ENCODE results near the gene SLC9A3.

The SLC9A3 gene

DNA sequence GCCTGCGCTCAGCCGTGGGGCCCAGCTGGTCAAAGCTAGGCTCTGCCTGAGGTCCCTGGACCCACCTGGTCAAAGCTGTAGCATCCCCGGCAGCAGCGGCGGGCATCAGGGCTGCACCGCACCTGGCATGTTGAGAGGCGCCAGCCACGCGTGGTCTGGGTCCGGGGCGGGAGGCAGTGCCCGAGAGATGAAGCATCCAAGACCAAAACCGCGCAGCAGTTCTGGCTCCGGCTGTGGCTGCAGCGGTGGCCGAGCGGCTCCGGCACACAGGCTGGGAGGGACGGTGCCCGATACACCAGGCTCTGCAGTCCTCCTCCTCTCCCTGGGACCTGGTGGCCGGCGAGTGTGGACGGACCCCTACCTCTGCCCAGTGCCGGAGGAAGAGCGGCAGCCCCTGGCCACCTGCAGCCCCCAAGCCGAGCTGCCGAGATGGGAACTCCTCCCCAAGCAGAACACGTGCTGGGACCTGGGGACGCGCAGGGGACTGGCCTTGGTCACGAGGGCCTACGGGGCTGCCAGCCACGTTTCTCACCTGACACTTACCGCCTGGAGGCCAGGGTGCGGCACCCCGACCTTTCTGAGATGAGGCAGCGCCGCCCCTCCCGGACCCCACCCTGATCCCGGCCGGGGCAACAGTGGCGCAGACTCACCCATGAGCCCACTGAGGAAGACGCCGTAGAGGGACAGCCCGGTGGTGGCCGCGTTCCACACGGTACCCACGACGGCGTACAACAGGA is 33.0 kb downstream of the SLC9A3 start:
- H2BK120ac ChIP-seq (ENCODE audit: low read depth, low read length): no peak overlapping the region
- WGBS (ENCODE audit: extremely low coverage, insufficient coverage, low lambda C conversion rate): no CpG with 5 or more reads among the region's 52 CpGs
- no peak overlapping the region for H2BK5ac ChIP-seq (ENCODE audit: low read length)

DNA sequence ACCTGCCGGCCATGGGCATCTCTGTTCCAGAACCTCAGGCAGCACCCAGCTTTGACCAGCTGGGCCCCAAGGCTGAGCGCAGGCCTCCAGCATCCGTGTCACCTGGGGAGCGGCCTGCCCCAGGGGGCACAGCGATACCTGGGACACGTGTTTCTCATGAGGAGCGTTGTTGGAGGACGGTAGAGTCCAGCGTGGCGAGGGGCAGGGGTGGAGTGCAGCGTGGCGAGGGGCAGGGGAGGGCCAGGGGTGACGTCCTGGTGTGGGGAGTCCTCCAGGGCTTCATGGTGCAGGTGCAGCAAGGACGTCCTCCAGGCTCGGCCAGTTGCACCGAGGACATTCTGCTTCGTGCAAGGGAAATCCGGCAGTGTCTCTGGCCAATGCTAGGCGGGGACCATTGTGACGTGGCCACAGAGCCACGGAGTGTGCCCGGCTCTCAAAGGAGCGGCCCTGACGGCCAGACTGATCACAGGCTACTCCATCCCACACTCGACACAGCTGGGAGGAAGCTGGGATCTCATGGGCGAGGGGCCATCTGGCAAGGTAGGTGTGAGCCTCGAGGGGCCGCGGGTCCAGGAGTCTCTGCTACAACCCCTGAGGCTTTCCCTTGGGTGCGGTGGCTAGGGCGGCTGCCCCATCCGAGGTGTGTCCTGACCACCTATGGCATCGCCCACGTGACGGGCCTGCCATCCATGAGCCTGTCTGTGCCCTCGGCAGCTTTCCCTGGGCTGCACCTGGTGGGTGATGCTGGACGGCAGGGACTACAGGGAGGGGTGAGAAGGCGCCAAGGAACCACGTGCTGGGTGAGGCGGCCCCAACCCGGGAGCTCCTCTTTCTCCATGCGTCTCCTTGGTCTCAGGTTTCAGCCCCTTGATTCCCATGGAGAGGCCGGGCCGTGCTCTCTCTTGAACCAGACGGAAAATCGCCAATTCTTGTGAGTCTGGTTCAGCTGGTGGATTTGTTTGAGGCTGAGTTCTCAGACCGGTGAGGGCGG is 33.8 kb downstream of the SLC9A3 start:
- H2BK120ac ChIP-seq (ENCODE audit: low read depth, low read length): no peak overlapping the region
- no peak overlapping the region for H2AK5ac ChIP-seq (ENCODE audit: low read length)
- no peak overlapping the region for H4K5ac ChIP-seq (ENCODE audit: low read length)
- H3K36me3 ChIP-seq (ENCODE audit: control insufficient read depth, insufficient read depth, low read length): no peaks in the 10 kb centered on the region
- no peaks in the 10 kb centered on the region for H3K79me1 ChIP-seq (ENCODE audit: low read length)
- H3K23ac ChIP-seq (ENCODE audit: low read length): no peak overlapping the region
- peaks cover 27% of the 10 kb centered on the region for H3K27me3 ChIP-seq (ENCODE audit: insufficient read depth, low read length, poor library complexity)
- no peak overlapping the region for H3K4me3 ChIP-seq (ENCODE audit: low read length)
- H4K8ac ChIP-seq (ENCODE audit: low read depth, low read length): no peak overlapping the region
- H3K18ac ChIP-seq (ENCODE audit: low read length): no peak overlapping the region
- no peak overlapping the region for H3K27ac ChIP-seq (ENCODE audit: low read depth, low read length)
- no peak overlapping the region for H3K4ac ChIP-seq (ENCODE audit: low read depth, low read length)
- H3K4me2 ChIP-seq (ENCODE audit: low read length): no peak overlapping the region
- H3K79me2 ChIP-seq (ENCODE audit: control insufficient read depth, insufficient read depth, low read length): no peaks in the 10 kb centered on the region
- no CpG with 5 or more reads among the region's 48 CpGs for WGBS (ENCODE audit: extremely low coverage, insufficient coverage, low lambda C conversion rate)
- no peak for DNase-seq
- no peak overlapping the region for H3K56ac ChIP-seq (ENCODE audit: low read length)
- no peak overlapping the region for H3K9ac ChIP-seq (ENCODE audit: low read length)
- no peak overlapping the region for H2BK15ac ChIP-seq (replicated peaks; ENCODE audit: low read depth)
- no peak overlapping the region for H2BK5ac ChIP-seq (ENCODE audit: low read length)
- no peaks in the 10 kb centered on the region for H3K4me1 ChIP-seq (ENCODE audit: control insufficient read depth, low read depth, low read length)

More for the DNA sequence above, 33.0 kb downstream of the SLC9A3 start:
- no peaks in the 10 kb centered on the region for H3K79me2 ChIP-seq (ENCODE audit: control insufficient read depth, insufficient read depth, low read length)
- H3K9ac ChIP-seq (ENCODE audit: low read length): no peak overlapping the region
- H3K27me3 ChIP-seq (ENCODE audit: insufficient read depth, low read length, poor library complexity): peaks cover 32% of the 10 kb centered on the region
- no peak overlapping the region for H3K18ac ChIP-seq (ENCODE audit: low read length)
- H3K4me2 ChIP-seq (ENCODE audit: low read length): no peak overlapping the region
- H4K5ac ChIP-seq (ENCODE audit: low read length): no peak overlapping the region
- H3K4me1 ChIP-seq (ENCODE audit: control insufficient read depth, low read depth, low read length): no peaks in the 10 kb centered on the region
- no peak overlapping the region for H3K4ac ChIP-seq (ENCODE audit: low read depth, low read length)
- no peak overlapping the region for H2AK5ac ChIP-seq (ENCODE audit: low read length)
- DNase-seq: no peak
- no peak overlapping the region for H4K8ac ChIP-seq (ENCODE audit: low read depth, low read length)
- no peaks in the 10 kb centered on the region for H3K79me1 ChIP-seq (ENCODE audit: low read length)
- H3K27ac ChIP-seq (ENCODE audit: low read depth, low read length): no peak overlapping the region
- no peaks in the 10 kb centered on the region for H3K36me3 ChIP-seq (ENCODE audit: control insufficient read depth, insufficient read depth, low read length)
- H2BK15ac ChIP-seq (replicated peaks; ENCODE audit: low read depth): no peak overlapping the region
- no peak overlapping the region for H3K56ac ChIP-seq (ENCODE audit: low read length)
- no peak overlapping the region for H3K4me3 ChIP-seq (ENCODE audit: low read length)
- no peak overlapping the region for H3K23ac ChIP-seq (ENCODE audit: low read length)

DNA sequence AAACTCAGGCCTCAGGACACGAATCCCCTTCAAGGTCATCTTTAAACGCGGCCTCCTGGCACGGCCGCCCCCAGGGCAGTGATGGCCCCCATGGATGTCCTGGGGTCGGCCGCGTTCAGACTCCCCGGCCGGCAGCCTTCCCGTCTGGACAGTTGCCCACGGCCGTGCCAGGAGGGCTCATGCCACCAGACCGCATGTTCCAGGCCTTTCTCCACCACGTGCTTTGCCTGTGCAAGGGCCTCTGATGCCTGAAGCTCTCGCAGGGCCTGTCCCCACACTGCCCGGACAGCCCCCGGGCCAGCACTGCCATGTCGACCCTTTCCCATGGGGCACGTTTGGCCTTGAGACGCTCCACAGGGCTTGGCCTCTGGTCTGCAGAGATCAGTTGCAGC is 34.6 kb downstream of the SLC9A3 start:
- Histone ChIP-seq H2BK5ac (ENCODE audit: low read length) (no peak overlapping the region), H3K36me3 (ENCODE audit: control insufficient read depth, insufficient read depth, low read length) (no peaks in the 10 kb centered on the region), H4K5ac (ENCODE audit: low read length) (no peak overlapping the region), H3K4me1 (ENCODE audit: control insufficient read depth, low read depth, low read length) (no peaks in the 10 kb centered on the region), H2AK5ac (ENCODE audit: low read length) (no peak overlapping the region), H3K18ac (ENCODE audit: low read length) (no peak overlapping the region), H3K4me2 (ENCODE audit: low read length) (no peak overlapping the region), H3K79me2 (ENCODE audit: control insufficient read depth, insufficient read depth, low read length) (no peaks in the 10 kb centered on the region), H3K27me3 (ENCODE audit: insufficient read depth, low read length, poor library complexity) (peaks cover 22% of the 10 kb centered on the region), H3K23ac (ENCODE audit: low read length) (no peak overlapping the region), H4K8ac (ENCODE audit: low read depth, low read length) (no peak overlapping the region), H3K27ac (ENCODE audit: low read depth, low read length) (no peak overlapping the region), H3K56ac (ENCODE audit: low read length) (no peak overlapping the region), H3K9ac (ENCODE audit: low read length) (no peak overlapping the region), H3K79me1 (ENCODE audit: low read length) (no peaks in the 10 kb centered on the region), H2BK15ac (replicated peaks; ENCODE audit: low read depth) (no peak overlapping the region), H2BK120ac (ENCODE audit: low read depth, low read length) (no peak overlapping the region), H3K4me3 (ENCODE audit: low read length) (no peak overlapping the region), H3K4ac (ENCODE audit: low read depth, low read length) (no peak overlapping the region)
- WGBS (ENCODE audit: extremely low coverage, insufficient coverage, low lambda C conversion rate): no CpG with 5 or more reads among the region's 21 CpGs
- no peak for DNase-seq

DNA sequence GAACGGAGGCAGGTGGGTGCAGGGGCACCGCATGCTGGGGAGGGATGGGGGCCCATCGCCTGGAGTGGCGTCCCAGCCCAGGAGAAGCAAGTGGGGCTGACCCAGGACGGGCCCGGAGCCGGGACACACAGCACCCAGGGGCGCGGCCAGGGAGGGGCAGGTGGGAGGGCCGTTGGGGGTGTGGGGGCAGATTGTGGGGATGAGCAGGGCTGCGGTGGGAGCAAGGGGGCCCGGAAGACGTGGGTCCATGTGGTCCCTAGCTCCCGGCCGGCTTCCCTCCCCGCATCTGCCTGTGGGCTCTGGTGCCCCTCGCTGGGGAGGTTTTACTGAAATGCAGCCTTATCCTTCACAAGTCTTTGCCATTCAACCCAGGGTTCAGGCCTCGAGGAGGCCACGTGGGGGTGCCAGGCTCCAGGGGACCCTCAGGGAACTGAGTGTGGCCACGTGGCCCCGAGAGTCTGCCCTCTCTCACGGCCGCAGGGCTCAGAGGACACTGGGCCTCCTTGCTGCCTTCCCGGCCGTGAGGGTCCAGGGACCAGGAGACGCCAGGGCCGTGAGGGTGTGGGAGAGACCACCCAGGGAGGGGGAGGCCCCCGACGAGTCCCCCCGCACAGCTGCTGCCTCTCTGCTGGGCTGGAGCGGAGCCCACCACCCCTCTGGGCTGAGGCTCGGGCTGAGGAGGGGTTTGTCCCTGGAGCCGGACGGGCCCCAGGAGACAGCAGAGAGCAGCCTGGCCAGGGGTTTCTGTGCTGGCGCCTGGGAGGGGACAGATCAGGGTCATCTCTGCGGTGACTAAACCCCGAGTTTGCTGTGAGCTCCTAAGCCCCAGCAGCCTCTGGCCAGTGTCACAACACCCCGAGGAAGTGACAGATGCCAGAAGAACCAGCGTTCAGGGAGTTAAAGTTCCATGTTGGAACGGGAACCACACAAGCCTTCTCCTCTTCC is 35.2 kb downstream of the SLC9A3 start:
- Histone ChIP-seq H3K4me1 (ENCODE audit: control insufficient read depth, low read depth, low read length) (no peaks in the 10 kb centered on the region), H3K4me3 (ENCODE audit: low read length) (no peak overlapping the region), H3K56ac (ENCODE audit: low read length) (no peak overlapping the region), H3K9ac (ENCODE audit: low read length) (no peak overlapping the region), H3K79me1 (ENCODE audit: low read length) (no peaks in the 10 kb centered on the region), H2AK5ac (ENCODE audit: low read length) (no peak overlapping the region), H3K79me2 (ENCODE audit: control insufficient read depth, insufficient read depth, low read length) (no peaks in the 10 kb centered on the region), H3K23ac (ENCODE audit: low read length) (no peak overlapping the region), H3K4me2 (ENCODE audit: low read length) (no peak overlapping the region), H2BK5ac (ENCODE audit: low read length) (no peak overlapping the region), H3K18ac (ENCODE audit: low read length) (no peak overlapping the region), H3K27ac (ENCODE audit: low read depth, low read length) (no peak overlapping the region), H3K36me3 (ENCODE audit: control insufficient read depth, insufficient read depth, low read length) (no peaks in the 10 kb centered on the region), H4K5ac (ENCODE audit: low read length) (no peak overlapping the region), H3K4ac (ENCODE audit: low read depth, low read length) (no peak overlapping the region), H3K27me3 (ENCODE audit: insufficient read depth, low read length, poor library complexity) (peaks cover 16% of the 10 kb centered on the region), H2BK15ac (replicated peaks; ENCODE audit: low read depth) (no peak overlapping the region), H4K8ac (ENCODE audit: low read depth, low read length) (no peak overlapping the region), H2BK120ac (ENCODE audit: low read depth, low read length) (no peak overlapping the region)
- no peak for DNase-seq
- no CpG with 5 or more reads among the region's 40 CpGs for WGBS (ENCODE audit: extremely low coverage, insufficient coverage, low lambda C conversion rate)

DNA sequence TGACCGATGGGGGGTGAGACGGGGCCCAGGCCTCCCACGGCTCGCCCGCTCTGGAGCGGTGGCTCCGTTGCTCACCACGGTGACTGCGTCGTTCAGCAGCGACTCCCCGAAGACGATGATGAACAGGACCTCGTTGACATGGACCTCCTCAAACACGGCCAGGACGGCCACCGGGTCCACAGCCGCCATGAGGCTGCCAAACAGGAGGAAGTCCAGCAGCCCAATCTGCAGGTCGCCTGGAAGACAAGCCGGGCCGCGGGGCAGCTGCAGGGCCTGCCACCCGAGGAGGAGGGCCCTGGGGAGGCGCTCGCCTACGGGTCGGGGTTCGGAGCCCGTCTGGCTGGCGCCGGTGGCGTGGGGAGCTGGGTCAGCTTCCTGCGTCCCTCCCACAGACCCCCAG is 36.0 kb downstream of the SLC9A3 start:
- H4K8ac ChIP-seq (ENCODE audit: low read depth, low read length): no peak overlapping the region
- no peak overlapping the region for H3K9ac ChIP-seq (ENCODE audit: low read length)
- no peak overlapping the region for H3K4me3 ChIP-seq (ENCODE audit: low read length)
- no peak overlapping the region for H2BK120ac ChIP-seq (ENCODE audit: low read depth, low read length)
- H3K27me3 ChIP-seq (ENCODE audit: insufficient read depth, low read length, poor library complexity): peaks cover 9% of the 10 kb centered on the region
- H3K56ac ChIP-seq (ENCODE audit: low read length): no peak overlapping the region
- no peak overlapping the region for H3K27ac ChIP-seq (ENCODE audit: low read depth, low read length)
- no peak overlapping the region for H3K4ac ChIP-seq (ENCODE audit: low read depth, low read length)
- H3K79me2 ChIP-seq (ENCODE audit: control insufficient read depth, insufficient read depth, low read length): no peaks in the 10 kb centered on the region
- no peaks in the 10 kb centered on the region for H3K4me1 ChIP-seq (ENCODE audit: control insufficient read depth, low read depth, low read length)
- no peaks in the 10 kb centered on the region for H3K79me1 ChIP-seq (ENCODE audit: low read length)
- H2BK15ac ChIP-seq (replicated peaks; ENCODE audit: low read depth): no peak overlapping the region
- no peak for DNase-seq
- no peak overlapping the region for H4K5ac ChIP-seq (ENCODE audit: low read length)
- H2BK5ac ChIP-seq (ENCODE audit: low read length): no peak overlapping the region
- no peak overlapping the region for H3K18ac ChIP-seq (ENCODE audit: low read length)
- H3K36me3 ChIP-seq (ENCODE audit: control insufficient read depth, insufficient read depth, low read length): no peaks in the 10 kb centered on the region
- no peak overlapping the region for H3K23ac ChIP-seq (ENCODE audit: low read length)
- no peak overlapping the region for H3K4me2 ChIP-seq (ENCODE audit: low read length)
- no peak overlapping the region for H2AK5ac ChIP-seq (ENCODE audit: low read length)
- no CpG with 5 or more reads among the region's 33 CpGs for WGBS (ENCODE audit: extremely low coverage, insufficient coverage, low lambda C conversion rate)
